A549 (cell line): ENCODE data around the gene DNM1.

ENCODE experiments used
- CBX2 ChIP-seq: fragments of 200-600 bp; sonication (generic); IDR thresholded peaks from 2 replicates; pipeline ENCODE4 v1.6.1; 2016; ENCODE audit warnings: low read depth, mild to moderate bottlenecking, borderline replicate concordance
- CTCF ChIP-seq: fragments of >200 bp; sonication (Bioruptor Twin); formaldehyde crosslinking; IDR thresholded peaks from 3 replicates; pipeline ENCODE4 v1.5.1; 2016
- EP300 ChIP-seq, 2 experiments: fragments of >200 bp; sonication (Bioruptor Twin); formaldehyde crosslinking; IDR thresholded peaks; 2 replicates in 1 of 2; 3 replicates in 1 of 2; pipeline ENCODE4 v1.6.1; 2016 to 2017
- HMGXB4 ChIP-seq: fragments of 250-450 bp; sonication (Bioruptor Pico); IDR thresholded peaks from 2 replicates; pipeline ENCODE4 v1.5.0; 2021; ENCODE audit warnings: mild to moderate bottlenecking, moderate library complexity, borderline replicate concordance
- MYC ChIP-seq: IDR thresholded peaks from 2 replicates; pipeline ENCODE4 v1.6.1; 2012; ENCODE audit warnings: mild to moderate bottlenecking, inconsistent platforms, low read length, improper control_type of control experiment, borderline replicate concordance
- PBX3 ChIP-seq: IDR thresholded peaks from 2 replicates; pipeline ENCODE4 v1.6.1; 2012
- POLR2A ChIP-seq: IDR thresholded peaks from 2 replicates; pipeline ENCODE4 v1.6.1; 2012; ENCODE audit warnings: mild to moderate bottlenecking, low read length
- REST ChIP-seq: fragments of 200-600 bp; sonication (generic); IDR thresholded peaks from 2 replicates; pipeline ENCODE4 v1.6.1; 2016; ENCODE audit warnings: antibody characterized with exemption, mild to moderate bottlenecking, moderate library complexity

GRCh38 chr9:128297221-128297773 is 94.1 kb downstream of the DNM1 start:
- TF ChIP-seq PBX3: no peak
- no peak for TF ChIP-seq CTCF
- no peak for TF ChIP-seq CBX2
- TF ChIP-seq EP300 (IDR thresholded peaks at IDR 0.05): no peak
- no peak for TF ChIP-seq REST
- no peak for TF ChIP-seq POLR2A
- no peak for TF ChIP-seq HMGXB4
- no peak for TF ChIP-seq MYC
